H1 (cell line): ENCODE results near the gene ESYT2. TPM values are rescaled to one million over a fixed set of nuclear protein-coding genes. Genes with fewer than 3 reads are reported as not detected.

Source experiments
- CTCF ChIA-PET: fragments of 300-600 bp; sonication (Branson Sonifier 250); formaldehyde crosslinking; loops from one replicate; lab custom pipeline; 2021; ENCODE audit not compliant: partially characterized antibody; lab: Charles Lee
- POLR2A ChIA-PET: fragments of 300-600 bp; sonication (Branson Sonifier 250); formaldehyde crosslinking; loops from one replicate; lab custom pipeline; 2021; ENCODE audit warnings: inconsistent platforms; ENCODE audit not compliant: partially characterized antibody; lab: Charles Lee
- DNase-seq, 2 experiments: peaks; one replicate each; pipeline versions ENCODE4 v3.0.0 to v3.0.0-alpha.2; 2010 to 2022; ENCODE audit warnings: low spot score in 2 of 2, low read depth in 1 of 2, mixed read lengths in 1 of 2
- FAIRE-seq: peaks from 2 replicates; lab custom pipeline; 2011; peaks lifted over from hg19 to GRCh38; lab: Jason Lieb, UNC
- H2AFZ ChIP-seq: 2 replicates; pipeline ENCODE4 v1.8.1; 2012; ENCODE audit warnings: low read length, inconsistent platforms
- H2AK5ac ChIP-seq: 2 replicates; pipeline ENCODE4 v1.6.1; 2013; ENCODE audit warnings: low read depth, low read length
- H2BK120ac ChIP-seq: replicated peaks from 2 replicates; pipeline ENCODE3; 2013; ENCODE audit warnings: low read depth, low read length, inconsistent platforms
- H2BK12ac ChIP-seq: 2 replicates; pipeline ENCODE4 v1.6.1; 2013; ENCODE audit warnings: low read depth, low read length
- H2BK15ac ChIP-seq: 2 replicates; pipeline ENCODE4 v1.6.1; 2013; ENCODE audit warnings: low read length
- H2BK20ac ChIP-seq: 2 replicates; pipeline ENCODE4 v1.6.1; 2013; ENCODE audit warnings: low read length
- H2BK5ac ChIP-seq: 2 replicates; pipeline ENCODE4 v1.6.1; 2013; ENCODE audit warnings: low read depth, low read length
- H3K14ac ChIP-seq: 2 replicates; pipeline ENCODE4 v1.6.1; 2013; ENCODE audit warnings: inconsistent platforms; ENCODE audit not compliant: insufficient read length
- H3K18ac ChIP-seq: 2 replicates; pipeline ENCODE4 v1.6.1; 2013; ENCODE audit warnings: low read length; ENCODE audit errors: extremely low read depth
- H3K23ac ChIP-seq: 2 replicates; pipeline ENCODE4 v1.6.1; 2013; ENCODE audit warnings: inconsistent platforms; ENCODE audit not compliant: insufficient read length
- H3K23me2 ChIP-seq: 2 replicates; pipeline ENCODE4 v1.6.1; 2013; ENCODE audit warnings: low read depth, low read length
- H3K27ac ChIP-seq: 2 replicates; pipeline ENCODE4 v1.6.1; 2011; ENCODE audit warnings: low read depth, low read length, inconsistent platforms
- H3K27me3 ChIP-seq, 4 experiments: replicated peaks in 1 of 4; 1 replicate in 1 of 4; 2 replicates in 3 of 4; pipeline versions ENCODE4 v1.6.1 to v1.8.1; 2011 to 2013; ENCODE audit warnings: low read length in 3 of 4, mild to moderate bottlenecking in 3 of 4, inconsistent platforms in 2 of 4, mixed read lengths in 2 of 4, moderate library complexity in 1 of 4; ENCODE audit not compliant: control insufficient read depth in 3 of 4, insufficient read depth in 3 of 4; ENCODE audit errors: extremely low read depth in 1 of 4
- H3K36me3 ChIP-seq, 4 experiments: 2 replicates each; pipeline versions ENCODE4 v1.6.1 to v1.8.1; 2011 to 2013; ENCODE audit warnings: mild to moderate bottlenecking in 4 of 4, low read length in 3 of 4, moderate library complexity in 2 of 4, control low read depth in 1 of 4, inconsistent platforms in 1 of 4; ENCODE audit not compliant: insufficient read depth in 4 of 4, control insufficient read depth in 2 of 4
- H3K4ac ChIP-seq: replicated peaks from 2 replicates; pipeline ENCODE3; 2013; ENCODE audit warnings: low read length, low read depth, mixed read lengths, inconsistent platforms; ENCODE audit not compliant: insufficient read length
- H3K4me1 ChIP-seq, 4 experiments: replicated peaks in 1 of 4; 1 replicate in 1 of 4; 2 replicates in 3 of 4; pipeline versions ENCODE4 v1.6.1 to v1.8.1; 2011 to 2013; ENCODE audit warnings: low read length in 3 of 4, inconsistent platforms in 2 of 4, mixed read lengths in 1 of 4; ENCODE audit not compliant: insufficient read depth in 4 of 4, control insufficient read depth in 3 of 4
- H3K4me2 ChIP-seq, 2 experiments: 2 replicates each; pipeline versions ENCODE4 v1.6.1 to v1.8.1; 2011 to 2013; ENCODE audit warnings: low read depth in 2 of 2, low read length in 2 of 2, control low read depth in 1 of 2, inconsistent platforms in 1 of 2, mild to moderate bottlenecking in 1 of 2; ENCODE audit not compliant: insufficient read depth in 1 of 2
- H3K4me3 ChIP-seq, 4 experiments: fragments of 200-600, 300-600 bp in 1 of 4; sonication (generic), shearing (Covaris generic), sonication (Bioruptor Twin) in 1 of 4; 2 replicates each; pipeline versions ENCODE4 v1.5.1 to v1.8.1; 2011 to 2016; ENCODE audit warnings: low read length in 4 of 4, low read depth in 3 of 4, control low read depth in 2 of 4, inconsistent platforms in 2 of 4, mild to moderate bottlenecking in 2 of 4, mixed read lengths in 1 of 4, moderate library complexity in 1 of 4; ENCODE audit not compliant: insufficient read depth in 2 of 4; ENCODE audit errors: extremely low read depth in 1 of 4
- H3K56ac ChIP-seq: replicated peaks from 2 replicates; pipeline ENCODE3; 2013; ENCODE audit warnings: low read depth, mild to moderate bottlenecking, mixed read lengths, low read length, inconsistent platforms; ENCODE audit not compliant: insufficient read length
- H3K79me1 ChIP-seq: 2 replicates; pipeline ENCODE4 v1.6.1; 2013; ENCODE audit warnings: low read depth, low read length, control low read depth
- H3K79me2 ChIP-seq, 2 experiments: 2 replicates each; pipeline versions ENCODE4 v1.6.1 to v1.8.1; 2012 to 2013; ENCODE audit warnings: low read length in 2 of 2, mild to moderate bottlenecking in 2 of 2, inconsistent platforms in 1 of 2; ENCODE audit not compliant: insufficient read depth in 2 of 2, control insufficient read depth in 1 of 2
- H3K9ac ChIP-seq, 4 experiments: replicated peaks in 1 of 4; 1 replicate in 1 of 4; 2 replicates in 3 of 4; pipeline versions ENCODE4 v1.6.1 to v1.8.1; 2011 to 2013; ENCODE audit warnings: low read depth in 3 of 4, low read length in 3 of 4, control low read depth in 2 of 4, mild to moderate bottlenecking in 2 of 4, moderate library complexity in 2 of 4, inconsistent platforms in 1 of 4; ENCODE audit errors: extremely low read depth in 1 of 4
- H3K9me3 ChIP-seq, 2 experiments: 2 replicates each; pipeline versions ENCODE4 v1.6.1 to v1.8.1; 2012 to 2013; ENCODE audit warnings: mild to moderate bottlenecking in 2 of 2, moderate library complexity in 2 of 2, control low read depth in 1 of 2, inconsistent platforms in 1 of 2, low read depth in 1 of 2, low read length in 1 of 2, mixed read lengths in 1 of 2; ENCODE audit not compliant: insufficient read depth in 2 of 2
- H4K20me1 ChIP-seq, 2 experiments: replicated peaks in 1 of 2; 2 replicates each; pipeline versions ENCODE3 to v1.8.1; 2011 to 2013; ENCODE audit warnings: inconsistent platforms in 2 of 2, low read length in 2 of 2, mild to moderate bottlenecking in 1 of 2; ENCODE audit not compliant: insufficient read depth in 2 of 2, control insufficient read depth in 1 of 2
- H4K5ac ChIP-seq: 2 replicates; pipeline ENCODE4 v1.6.1; 2013; ENCODE audit warnings: low read length, low read depth, mixed read lengths, inconsistent platforms; ENCODE audit not compliant: insufficient read length
- H4K8ac ChIP-seq: 2 replicates; pipeline ENCODE4 v1.8.0; 2013; ENCODE audit warnings: mild to moderate bottlenecking, moderate library complexity, low read length, inconsistent platforms; ENCODE audit not compliant: insufficient read depth; ENCODE audit errors: extremely low read depth
- H4K91ac ChIP-seq: replicated peaks from 2 replicates; pipeline ENCODE3; 2013; ENCODE audit warnings: low read length, mixed read lengths, inconsistent platforms; ENCODE audit not compliant: insufficient read length
- JUND ChIP-seq: IDR thresholded peaks from 2 replicates; pipeline ENCODE4 v1.6.1; 2011; ENCODE audit warnings: mild to moderate bottlenecking, improper control_type of control experiment, low read length
- NRF1 ChIP-seq: IDR thresholded peaks from 2 replicates; pipeline ENCODE4 v1.6.1; 2011; ENCODE audit warnings: mild to moderate bottlenecking, low read depth, low read length, improper control_type of control experiment
- RAD21 ChIP-seq, 2 experiments: IDR thresholded peaks in 1 of 2; conservative IDR thresholded peaks in 1 of 2; 2 replicates each; pipeline ENCODE4 v1.6.1; 2011; ENCODE audit warnings: low read depth in 2 of 2, low read length in 2 of 2, improper control_type of control experiment in 1 of 2, inconsistent platforms in 1 of 2, mild to moderate bottlenecking in 1 of 2, moderate library complexity in 1 of 2
- RBBP5 ChIP-seq: IDR thresholded peaks from 2 replicates; pipeline ENCODE4 v1.7.1; 2012; ENCODE audit warnings: low read depth, mild to moderate bottlenecking, inconsistent platforms, low read length, moderate library complexity, borderline replicate concordance
- SIN3A ChIP-seq, 2 experiments: IDR thresholded peaks in 1 of 2; conservative IDR thresholded peaks in 1 of 2; 2 replicates each; pipeline ENCODE4 v1.6.1; 2011 to 2012; ENCODE audit warnings: low read length in 2 of 2, improper control_type of control experiment in 1 of 2, low read depth in 1 of 2, mild to moderate bottlenecking in 1 of 2
- SP4 ChIP-seq: IDR thresholded peaks from 2 replicates; pipeline ENCODE4 v1.6.1; 2012; ENCODE audit warnings: low read length, inconsistent platforms
- WGBS, 2 experiments: shearing (Covaris generic) in 1 of 2; methylation state at CpG; one replicate each; pipeline versions ENCODE4 v1.1.6 to v1.1.7; 2013 to 2015; ENCODE audit warnings: low lambda C conversion rate in 2 of 2, mixed read lengths in 2 of 2, inconsistent platforms in 1 of 2, low coverage in 1 of 2, missing lambda C conversion rate in 1 of 2; ENCODE audit not compliant: insufficient replicate concordance in 2 of 2, insufficient coverage in 1 of 2, insufficient read length in 1 of 2; ENCODE audit errors: extremely low coverage in 1 of 2, missing lambda C conversion rate in 1 of 2; 5-methylcytosine and 5-hydroxymethylcytosine counted together
- polyA plus RNA-seq, 7 experiments: library from polyadenylated mRNA; depleted of rRNA in 3 of 7; stranded (reverse) in 5 of 7; unstranded in 2 of 7; fragments of >200 nt in 5 of 7; fragments of 200-250 nt in 2 of 7; gene quantifications; 1 replicate in 5 of 7; 2 replicates in 1 of 7; 4 replicates in 1 of 7; pipeline versions ENCODE4 v1.2.1 to v1.2.3, GENCODE V29; 2011 to 2013; ENCODE audit warnings: missing spikeins in 2 of 7, mixed read lengths in 2 of 7
- total RNA-seq: library from RNA; stranded (reverse); fragmentation: NEBNext Ultra II Directional; extraction: Animal tissue kit (Norgen Biotek cat#: 25700); gene quantifications from 2 replicates; pipeline ENCODE4 v1.2.1, GENCODE V29; 2021

The ESYT2 gene
- total and polyA plus RNA-seq, 2 of the 8 experiments (the other 6 are each of a cell fraction or from before 2014, with no cell fraction given) = 27.0 to 37.5 TPM

DNA sequence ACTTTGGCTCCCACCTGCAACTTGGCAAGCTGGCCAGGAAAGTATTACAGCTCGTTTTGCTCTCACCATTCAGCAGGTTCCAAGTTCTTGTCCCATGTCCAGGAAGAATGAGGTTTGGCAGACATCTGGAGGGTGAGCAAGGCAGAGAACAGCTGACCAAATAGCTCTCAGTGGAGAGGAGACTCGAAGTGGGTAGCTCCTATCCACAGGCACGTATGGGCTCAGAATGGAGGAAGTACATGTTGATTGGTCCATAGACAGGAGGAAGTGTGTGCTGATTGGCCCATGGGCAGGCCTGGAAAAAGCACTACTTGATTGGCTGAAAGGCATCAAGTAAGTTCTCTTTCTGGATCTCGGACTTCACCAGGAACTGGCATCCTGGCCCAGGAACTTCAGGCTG, 121.7 kb downstream of the ESYT2 start:
- Histone ChIP-seq H2BK20ac (no peak overlapping the region), H3K36me3 (no peaks in the 10 kb centered on the region), H3K27ac (no peak overlapping the region), H2BK120ac (no peak overlapping the region), H3K9ac (no peak overlapping the region), H2BK5ac (no peak overlapping the region), H3K79me1 (no peaks in the 10 kb centered on the region; the same call in 1 of the 2 replicates), H3K27me3 (no peaks in the 10 kb centered on the region), H4K20me1 (no peaks in the 10 kb centered on the region), H3K14ac (no peak overlapping the region), H3K9me3 (no peaks in the 10 kb centered on the region), H3K23ac (no peak overlapping the region), H4K91ac (no peak overlapping the region), H3K56ac (no peak overlapping the region), H3K4me3 (0 out of 8 replicates have a peak overlapping the region, but pooled peaks of 1 of the 4 experiments have one; percentile 17), H2AFZ (no peak overlapping the region), H3K4me2 (no peak overlapping the region), H2BK15ac (no peak overlapping the region), H3K4me1 (peaks cover 1 to 8% (median 7%) of the 10 kb centered on the region in 4 experiments; a peak in 6 of 7 replicates), H3K18ac (no peak overlapping the region), H3K79me2 (peaks cover 6 to 19% of the 10 kb centered on the region in 2 experiments), H2BK12ac (no peak overlapping the region), H3K23me2 (peaks cover 6% of the 10 kb centered on the region; the same call in 1 of the 2 replicates), H3K4ac (no peak overlapping the region), H4K5ac (no peak overlapping the region), H4K8ac (peak overlapping the region; percentile 69), H2AK5ac (no peak overlapping the region)
- ChIA-PET CTCF (interaction anchor here (0.8 to 4.3 kb wide), 5 partner anchors 8 to 269 kb away, joined by 3 to 37 read pairs (median 3); no protein-coding TSS in a partner anchor), POLR2A (no interaction called here)
- DNase-seq = peak in 1 of 2 experiments; percentile 27
- TF ChIP-seq NRF1 (no peak), RAD21 (IDR thresholded peaks at IDR 0.05 in 1 of 2, conservative IDR thresholded peaks at IDR 0.05 in 1 of 2; ENCODE audit: low read depth in 2 of 2, low read length in 2 of 2) (no peak), RBBP5 (no peak), SP4 (no peak), SIN3A (conservative IDR thresholded peaks at IDR 0.05 in 1 of 2, IDR thresholded peaks at IDR 0.05 in 1 of 2; ENCODE audit: low read depth in 1 of 2, low read length in 2 of 2) (no peak), JUND (no peak)
- no peak for FAIRE-seq
- 65% methylated on average over 4 of the region's 4 CpGs; no CpG with 5 or more reads in 1 of the 2 experiments for WGBS, 2 experiments
